ENCODE results near the gene SPACA9. TPM values are rescaled to one million over a fixed set of nuclear protein-coding genes. Genes with fewer than 3 reads are reported as not detected.

Gene SPACA9
- total RNA-seq (1 to 10 TPM; 2.6 to 2.8 TPM), polyA plus RNA-seq (1.4 TPM)

- no peaks in the 10 kb centered on the region for H3K36me3 Mint-ChIP-seq
- ChIA-PET POLR2A (interaction anchor here (1.1 kb wide), 1 partner anchor 30 kb away, joined by 3 read pairs; no protein-coding TSS in a partner anchor), CTCF (interaction anchor here (1.0 to 1.4 kb wide), 2 partner anchors 21 to 23 kb away, joined by 4 read pairs; no protein-coding TSS in a partner anchor)
- H3K27me3 ChIP-seq (ENCODE audit: insufficient read depth, low read length, poor library complexity, severe bottlenecking), result no peaks in the 10 kb centered on the region
- DNase-seq, result peak in 3 of 5 donors; percentile 8 to 50 (median 16)
- H3K27ac ChIP-seq (ENCODE audit: low read depth, low read length), result peak within 1 kb of the TSS; percentile 80
- peak within 1 kb of the TSS; percentile 76 to 90 (median 84) for H3K4me3 Mint-ChIP-seq
- H3K27me3 Mint-ChIP-seq, result peaks cover 0 to 2% of the 10 kb centered on the region in 2 donors
- H3K4me3 ChIP-seq (ENCODE audit: low read length), result peak within 1 kb of the TSS; percentile 93
- H3K9me3 ChIP-seq (ENCODE audit: low read length), result no peaks in the 10 kb centered on the region
- H3K36me3 ChIP-seq (ENCODE audit: insufficient read depth, low read length), result no peaks in the 10 kb centered on the region
- H3K9me3 Mint-ChIP-seq, result no peaks in the 10 kb centered on the region
- peaks cover 5% of the 10 kb centered on the region for H3K4me1 ChIP-seq (ENCODE audit: insufficient read depth, low read length)
- peak within 1 kb of the TSS; percentile 81 to 97 (median 90) for H3K27ac Mint-ChIP-seq
- peaks cover 14 to 26% (median 16%) of the 10 kb centered on the region in 3 donors for H3K4me1 Mint-ChIP-seq
Observed at GRCh38 chr9:132878695-132879456, at the start of gene SPACA9. Gene SPACA9 (plus strand): TSS chr9:132878898. CDS start chr9:132883948, 5,050 bp downstream.

DNA sequence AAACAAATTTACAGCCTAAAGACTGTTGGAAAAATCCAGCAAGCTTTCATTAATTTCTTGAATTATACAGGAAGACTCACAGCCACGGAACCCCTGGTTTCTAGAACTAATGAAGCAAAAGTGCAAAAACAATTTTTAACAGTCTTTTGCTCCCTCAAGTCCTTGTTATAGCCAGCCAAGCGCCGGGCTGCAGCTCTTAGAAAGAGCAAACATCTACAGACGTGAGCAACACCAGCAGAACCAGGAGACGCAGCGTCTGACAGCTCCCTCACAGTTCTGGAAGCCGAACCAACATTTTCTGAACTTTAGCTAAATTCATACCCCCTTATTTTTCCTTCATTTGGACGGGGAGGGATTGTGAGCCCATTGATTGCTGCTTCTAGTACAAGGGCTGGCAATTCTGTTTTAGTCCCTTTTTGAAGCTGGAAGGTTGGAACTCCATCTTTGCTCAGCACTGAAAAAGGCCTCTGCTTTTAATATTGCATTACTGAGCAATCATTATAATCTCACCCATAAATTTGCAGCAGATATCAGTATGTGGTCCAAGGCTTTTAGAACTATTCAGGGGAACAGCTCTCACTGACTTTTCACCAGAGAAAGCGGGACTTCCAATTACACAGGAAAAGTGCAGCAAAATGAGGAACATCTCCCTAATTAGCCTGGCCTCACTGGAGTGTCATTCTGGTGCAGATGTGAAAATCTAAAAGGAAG, 46.4 kb upstream of the SPACA9 start:
- H3K4me3 ChIP-seq (ENCODE audit: low read length), result no peak overlapping the region
- Mint-ChIP-seq H3K4me3 (no peak overlapping the region), H3K27me3 (peaks cover 5 to 39% of the 10 kb centered on the region in 2 donors), H3K4me1 (peaks cover 0 to 1% (median 0%) of the 10 kb centered on the region in 3 donors), H3K27ac (no peak overlapping the region), H3K36me3 (no peaks in the 10 kb centered on the region), H3K9me3 (no peaks in the 10 kb centered on the region)
- no peak for DNase-seq
- POLR2A ChIA-PET, result interaction anchor here (0.6 kb wide), 1 partner anchor 110 kb away, joined by 3 read pairs; no protein-coding TSS in a partner anchor
- H3K9me3 ChIP-seq (ENCODE audit: low read length), result no peaks in the 10 kb centered on the region
- no peaks in the 10 kb centered on the region for H3K4me1 ChIP-seq (ENCODE audit: insufficient read depth, low read length)
- no peak overlapping the region for H3K27ac ChIP-seq (ENCODE audit: low read depth, low read length)
- no peaks in the 10 kb centered on the region for H3K27me3 ChIP-seq (ENCODE audit: insufficient read depth, low read length, poor library complexity, severe bottlenecking)
- CTCF ChIA-PET, result no interaction called here
- H3K36me3 ChIP-seq (ENCODE audit: insufficient read depth, low read length), result no peaks in the 10 kb centered on the region

DNA sequence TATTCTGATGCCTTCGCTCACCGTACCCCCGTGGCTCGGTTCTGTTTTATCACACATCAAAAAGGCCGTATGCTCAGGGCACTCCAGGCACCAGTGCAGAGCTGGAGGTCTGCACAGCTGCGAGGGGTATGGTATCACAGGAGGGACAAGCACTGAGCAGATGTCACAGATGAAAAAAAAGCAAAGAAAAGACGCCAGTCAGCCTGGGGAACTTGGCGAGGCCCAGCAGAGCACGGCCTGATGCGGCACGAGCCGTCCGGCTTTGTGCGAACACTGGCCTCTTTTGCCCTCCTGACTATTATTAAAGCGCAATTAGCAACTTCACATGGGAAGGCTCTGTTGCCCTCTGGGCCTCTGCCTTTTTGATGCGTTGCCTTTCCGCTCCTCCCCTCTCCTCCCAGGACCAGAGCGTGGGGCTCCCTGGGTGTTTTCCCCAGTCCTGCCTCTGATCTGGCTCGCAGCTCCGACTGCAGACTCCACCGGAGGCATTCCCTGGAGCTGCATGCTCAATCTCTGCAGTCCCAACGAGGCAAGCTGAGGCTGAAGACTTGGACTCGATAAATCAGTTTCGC, 45.1 kb upstream of the SPACA9 start:
- DNase-seq, result no peak
- Mint-ChIP-seq H3K27ac (no peak overlapping the region), H3K36me3 (no peaks in the 10 kb centered on the region), H3K4me1 (no peaks in the 10 kb centered on the region), H3K4me3 (no peak overlapping the region), H3K27me3 (peaks cover 5 to 31% of the 10 kb centered on the region in 2 donors), H3K9me3 (no peaks in the 10 kb centered on the region)
- no peaks in the 10 kb centered on the region for H3K36me3 ChIP-seq (ENCODE audit: insufficient read depth, low read length)
- no peaks in the 10 kb centered on the region for H3K4me1 ChIP-seq (ENCODE audit: insufficient read depth, low read length)
- POLR2A ChIA-PET, result no interaction called here
- H3K27me3 ChIP-seq (ENCODE audit: insufficient read depth, low read length, poor library complexity, severe bottlenecking), result no peaks in the 10 kb centered on the region
- CTCF ChIA-PET, result no interaction called here
- H3K27ac ChIP-seq (ENCODE audit: low read depth, low read length), result no peak overlapping the region
- no peaks in the 10 kb centered on the region for H3K9me3 ChIP-seq (ENCODE audit: low read length)
- no peak overlapping the region for H3K4me3 ChIP-seq (ENCODE audit: low read length)

- Histone ChIP-seq H3K36me3 (ENCODE audit: insufficient read depth, low read length) (no peaks in the 10 kb centered on the region), H3K4me1 (ENCODE audit: insufficient read depth, low read length) (no peaks in the 10 kb centered on the region), H3K4me3 (ENCODE audit: low read length) (no peak overlapping the region), H3K27ac (ENCODE audit: low read depth, low read length) (no peak overlapping the region), H3K27me3 (ENCODE audit: insufficient read depth, low read length, poor library complexity, severe bottlenecking) (no peaks in the 10 kb centered on the region), H3K9me3 (ENCODE audit: low read length) (no peaks in the 10 kb centered on the region)
- ChIA-PET POLR2A (no interaction called here), CTCF (no interaction called here)
- no peaks in the 10 kb centered on the region for H3K4me1 Mint-ChIP-seq
- no peak overlapping the region for H3K4me3 Mint-ChIP-seq
- no peaks in the 10 kb centered on the region for H3K36me3 Mint-ChIP-seq
- DNase-seq, result no peak
- no peaks in the 10 kb centered on the region for H3K9me3 Mint-ChIP-seq
- no peak overlapping the region for H3K27ac Mint-ChIP-seq
- H3K27me3 Mint-ChIP-seq, result peaks cover 6 to 30% of the 10 kb centered on the region in 2 donors
Observed at GRCh38 chr9:132834343-132834742, 44.4 kb upstream of the SPACA9 start.

GRCh38 chr9:132837501-132838286, 41.0 kb upstream of the SPACA9 start:
- ChIA-PET POLR2A (no interaction called here), CTCF (no interaction called here)
- no peaks in the 10 kb centered on the region for H3K36me3 Mint-ChIP-seq
- H3K27ac Mint-ChIP-seq, result no peak overlapping the region
- DNase-seq, result no peak
- H3K4me3 ChIP-seq (ENCODE audit: low read length), result no peak overlapping the region
- no peaks in the 10 kb centered on the region for H3K4me1 Mint-ChIP-seq
- H3K36me3 ChIP-seq (ENCODE audit: insufficient read depth, low read length), result no peaks in the 10 kb centered on the region
- H3K4me1 ChIP-seq (ENCODE audit: insufficient read depth, low read length), result no peaks in the 10 kb centered on the region
- H3K9me3 Mint-ChIP-seq, result no peaks in the 10 kb centered on the region
- H3K4me3 Mint-ChIP-seq, result no peak overlapping the region
- no peaks in the 10 kb centered on the region for H3K9me3 ChIP-seq (ENCODE audit: low read length)
- no peak overlapping the region for H3K27ac ChIP-seq (ENCODE audit: low read depth, low read length)
- H3K27me3 ChIP-seq (ENCODE audit: insufficient read depth, low read length, poor library complexity, severe bottlenecking), result no peaks in the 10 kb centered on the region
- H3K27me3 Mint-ChIP-seq, result peaks cover 6 to 16% of the 10 kb centered on the region in 2 donors

DNA sequence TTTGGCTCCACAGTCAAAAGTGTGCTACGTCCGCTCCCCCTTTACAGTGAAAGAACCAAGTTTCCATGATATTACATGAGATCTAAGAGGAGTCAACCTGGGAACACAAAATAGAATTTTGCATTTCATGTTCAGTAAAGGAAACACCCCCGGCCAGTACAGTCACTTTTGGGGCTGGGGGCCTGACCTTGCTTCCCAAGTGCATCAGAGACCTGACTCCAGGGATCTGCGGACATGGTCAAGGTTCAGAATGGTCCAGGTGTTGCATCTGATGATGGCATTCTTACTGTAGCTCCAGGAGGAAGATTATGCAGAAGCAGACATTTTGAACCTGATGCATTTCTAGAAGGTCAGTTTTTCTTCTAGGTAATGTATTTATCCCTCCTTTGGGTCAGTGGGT, 40.4 kb upstream of the SPACA9 start:
- Histone ChIP-seq H3K27ac (ENCODE audit: low read depth, low read length) (no peak overlapping the region), H3K36me3 (ENCODE audit: insufficient read depth, low read length) (no peaks in the 10 kb centered on the region), H3K4me1 (ENCODE audit: insufficient read depth, low read length) (no peaks in the 10 kb centered on the region), H3K9me3 (ENCODE audit: low read length) (no peaks in the 10 kb centered on the region), H3K4me3 (ENCODE audit: low read length) (no peak overlapping the region), H3K27me3 (ENCODE audit: insufficient read depth, low read length, poor library complexity, severe bottlenecking) (no peaks in the 10 kb centered on the region)
- H3K36me3 Mint-ChIP-seq, result no peaks in the 10 kb centered on the region
- no peaks in the 10 kb centered on the region for H3K4me1 Mint-ChIP-seq
- H3K9me3 Mint-ChIP-seq, result no peaks in the 10 kb centered on the region
- ChIA-PET POLR2A (no interaction called here), CTCF (no interaction called here)
- H3K27me3 Mint-ChIP-seq, result peaks cover 9 to 16% of the 10 kb centered on the region in 2 donors
- no peak for DNase-seq
- no peak overlapping the region for H3K27ac Mint-ChIP-seq
- no peak overlapping the region for H3K4me3 Mint-ChIP-seq

GRCh38 chr9:132840980-132841379, 37.7 kb upstream of the SPACA9 start:
- DNase-seq, result no peak
- Histone ChIP-seq H3K36me3 (ENCODE audit: insufficient read depth, low read length) (no peaks in the 10 kb centered on the region), H3K4me3 (ENCODE audit: low read length) (no peak overlapping the region), H3K27me3 (ENCODE audit: insufficient read depth, low read length, poor library complexity, severe bottlenecking) (no peaks in the 10 kb centered on the region), H3K9me3 (ENCODE audit: low read length) (no peaks in the 10 kb centered on the region), H3K27ac (ENCODE audit: low read depth, low read length) (no peak overlapping the region), H3K4me1 (ENCODE audit: insufficient read depth, low read length) (no peaks in the 10 kb centered on the region)
- no peaks in the 10 kb centered on the region for H3K4me1 Mint-ChIP-seq
- H3K9me3 Mint-ChIP-seq, result no peaks in the 10 kb centered on the region
- no peak overlapping the region for H3K4me3 Mint-ChIP-seq
- peaks cover 4 to 16% of the 10 kb centered on the region in 2 donors for H3K27me3 Mint-ChIP-seq
- CTCF ChIA-PET, result no interaction called here
- H3K27ac Mint-ChIP-seq, result peak overlapping the region in 1 of 8 donors; percentile 71
- POLR2A ChIA-PET, result no interaction called here
- no peaks in the 10 kb centered on the region for H3K36me3 Mint-ChIP-seq

All from CD8-positive, alpha-beta memory T cell (primary cell).